ENCODE measurements around the gene CHRNA4. TPM values are rescaled to one million over a fixed set of nuclear protein-coding genes. Genes with fewer than 3 reads are reported as not detected.

Gene CHRNA4
- polyA plus RNA-seq, 1 donor (not counting 4 experiments of a cell fraction or from before 2014, with no cell fraction given): not detected

- Histone ChIP-seq H3K27ac (ENCODE audit: control insufficient read depth, insufficient read depth, low read length) (no peak overlapping the region), H3K36me3 (ENCODE audit: control insufficient read depth in 2 of 2, extremely low read depth in 1 of 2, insufficient read depth in 2 of 2, low read length in 2 of 2) (no peaks in the 10 kb centered on the region), H3K79me2 (ENCODE audit: control insufficient read depth, insufficient read depth, low read length) (no peaks in the 10 kb centered on the region), H3K4me2 (ENCODE audit: control insufficient read depth, extremely low read depth, insufficient read depth, low read depth, low read length) (no peak overlapping the region), H3K4me1 (ENCODE audit: control insufficient read depth, extremely low read depth, insufficient read depth, low read length) (no peaks in the 10 kb centered on the region), H3K9ac (ENCODE audit: control insufficient read depth, extremely low read depth, insufficient read depth, low read length) (no peak overlapping the region), H4K20me1 (ENCODE audit: control insufficient read depth, extremely low read depth, insufficient read depth, low read length) (no peaks in the 10 kb centered on the region), H3K27me3 (ENCODE audit: control insufficient read depth, extremely low read depth, insufficient read depth, low read length) (peaks cover 4% of the 10 kb centered on the region), H2AFZ (ENCODE audit: control insufficient read depth, low read length) (no peak overlapping the region), H3K9me3 (ENCODE audit: control insufficient read depth, low read depth, low read length) (no peaks in the 10 kb centered on the region), H3K4me3 (ENCODE audit: control insufficient read depth in 2 of 3, extremely low read depth in 1 of 3, insufficient read depth in 2 of 3, low read depth in 1 of 3, low read length in 3 of 3) (no peak overlapping the region), H3K9me1 (ENCODE audit: control insufficient read depth, extremely low read depth, insufficient read depth, low read length) (no peaks in the 10 kb centered on the region)
- dilution Hi-C loops (cut with MboI; ENCODE audit: extremely low pct_ligation_motif_present, low sequenced_read_pairs): no loop called here
- no peak for TF ChIP-seq EZH2 (IDR thresholded peaks at IDR 0.05; ENCODE audit: low read length)
- FAIRE-seq (no peak), DNase-seq (ENCODE audit: low read depth, low spot score) (no peak)
These were observed 35.2 kb upstream of the CHRNA4 start for GRCh38 chr20:63396300-63396699.

GRCh38 chr20:63395723-63396122 lies 34.6 kb upstream of the CHRNA4 start:
- DNase-seq (ENCODE audit: low read depth, low spot score) (no peak), FAIRE-seq (no peak)
- Histone ChIP-seq H3K4me3 (ENCODE audit: control insufficient read depth in 2 of 3, extremely low read depth in 1 of 3, insufficient read depth in 2 of 3, low read depth in 1 of 3, low read length in 3 of 3) (no peak overlapping the region), H3K36me3 (ENCODE audit: control insufficient read depth in 2 of 2, extremely low read depth in 1 of 2, insufficient read depth in 2 of 2, low read length in 2 of 2) (no peaks in the 10 kb centered on the region), H3K9ac (ENCODE audit: control insufficient read depth, extremely low read depth, insufficient read depth, low read length) (no peak overlapping the region), H2AFZ (ENCODE audit: control insufficient read depth, low read length) (no peak overlapping the region), H3K27me3 (ENCODE audit: control insufficient read depth, extremely low read depth, insufficient read depth, low read length) (peaks cover 4% of the 10 kb centered on the region), H4K20me1 (ENCODE audit: control insufficient read depth, extremely low read depth, insufficient read depth, low read length) (no peaks in the 10 kb centered on the region), H3K9me3 (ENCODE audit: control insufficient read depth, low read depth, low read length) (no peaks in the 10 kb centered on the region), H3K79me2 (ENCODE audit: control insufficient read depth, insufficient read depth, low read length) (no peaks in the 10 kb centered on the region), H3K27ac (ENCODE audit: control insufficient read depth, insufficient read depth, low read length) (no peak overlapping the region), H3K9me1 (ENCODE audit: control insufficient read depth, extremely low read depth, insufficient read depth, low read length) (no peaks in the 10 kb centered on the region), H3K4me1 (ENCODE audit: control insufficient read depth, extremely low read depth, insufficient read depth, low read length) (no peaks in the 10 kb centered on the region), H3K4me2 (ENCODE audit: control insufficient read depth, extremely low read depth, insufficient read depth, low read depth, low read length) (no peak overlapping the region)
- dilution Hi-C loops (cut with MboI; ENCODE audit: extremely low pct_ligation_motif_present, low sequenced_read_pairs): no loop called here
- TF ChIP-seq, protein P1, sequence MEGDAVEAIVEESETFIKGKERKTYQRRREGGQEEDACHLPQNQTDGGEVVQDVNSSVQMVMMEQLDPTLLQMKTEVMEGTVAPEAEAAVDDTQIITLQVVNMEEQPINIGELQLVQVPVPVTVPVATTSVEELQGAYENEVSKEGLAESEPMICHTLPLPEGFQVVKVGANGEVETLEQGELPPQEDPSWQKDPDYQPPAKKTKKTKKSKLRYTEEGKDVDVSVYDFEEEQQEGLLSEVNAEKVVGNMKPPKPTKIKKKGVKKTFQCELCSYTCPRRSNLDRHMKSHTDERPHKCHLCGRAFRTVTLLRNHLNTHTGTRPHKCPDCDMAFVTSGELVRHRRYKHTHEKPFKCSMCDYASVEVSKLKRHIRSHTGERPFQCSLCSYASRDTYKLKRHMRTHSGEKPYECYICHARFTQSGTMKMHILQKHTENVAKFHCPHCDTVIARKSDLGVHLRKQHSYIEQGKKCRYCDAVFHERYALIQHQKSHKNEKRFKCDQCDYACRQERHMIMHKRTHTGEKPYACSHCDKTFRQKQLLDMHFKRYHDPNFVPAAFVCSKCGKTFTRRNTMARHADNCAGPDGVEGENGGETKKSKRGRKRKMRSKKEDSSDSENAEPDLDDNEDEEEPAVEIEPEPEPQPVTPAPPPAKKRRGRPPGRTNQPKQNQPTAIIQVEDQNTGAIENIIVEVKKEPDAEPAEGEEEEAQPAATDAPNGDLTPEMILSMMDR (optimal IDR thresholded peaks at IDR 0.05 in 1 of 3, IDR thresholded peaks at IDR 0.05 in 1 of 3, conservative IDR thresholded peaks at IDR 0.05 in 1 of 3; ENCODE audit: extremely low read depth in 1 of 3, insufficient read depth in 2 of 3, low read length in 3 of 3): no peak
- TF ChIP-seq EZH2 (IDR thresholded peaks at IDR 0.05; ENCODE audit: low read length): no peak

GRCh38 chr20:63394920-63395455 lies 33.8 kb upstream of the CHRNA4 start:
- TF ChIP-seq, protein P1 (optimal IDR thresholded peaks at IDR 0.05 in 1 of 3, IDR thresholded peaks at IDR 0.05 in 1 of 3, conservative IDR thresholded peaks at IDR 0.05 in 1 of 3; ENCODE audit: extremely low read depth in 1 of 3, insufficient read depth in 2 of 3, low read length in 3 of 3): no peak
- no peak for TF ChIP-seq EZH2 (IDR thresholded peaks at IDR 0.05; ENCODE audit: low read length)
- H3K36me3 ChIP-seq (ENCODE audit: control insufficient read depth in 2 of 2, extremely low read depth in 1 of 2, insufficient read depth in 2 of 2, low read length in 2 of 2): no peaks in the 10 kb centered on the region
- H3K4me2 ChIP-seq (ENCODE audit: control insufficient read depth, extremely low read depth, insufficient read depth, low read depth, low read length): no peak overlapping the region
- no peak overlapping the region for H3K4me3 ChIP-seq (ENCODE audit: control insufficient read depth in 2 of 3, extremely low read depth in 1 of 3, insufficient read depth in 2 of 3, low read depth in 1 of 3, low read length in 3 of 3)
- H3K9me1 ChIP-seq (ENCODE audit: control insufficient read depth, extremely low read depth, insufficient read depth, low read length): no peaks in the 10 kb centered on the region
- no peaks in the 10 kb centered on the region for H3K9me3 ChIP-seq (ENCODE audit: control insufficient read depth, low read depth, low read length)
- no peaks in the 10 kb centered on the region for H4K20me1 ChIP-seq (ENCODE audit: control insufficient read depth, extremely low read depth, insufficient read depth, low read length)
- H3K27ac ChIP-seq (ENCODE audit: control insufficient read depth, insufficient read depth, low read length): no peak overlapping the region
- no peaks in the 10 kb centered on the region for H3K4me1 ChIP-seq (ENCODE audit: control insufficient read depth, extremely low read depth, insufficient read depth, low read length)
- FAIRE-seq (no peak), DNase-seq (ENCODE audit: low read depth, low spot score) (no peak)
- dilution Hi-C loops (cut with MboI; ENCODE audit: extremely low pct_ligation_motif_present, low sequenced_read_pairs): no loop called here
- H3K79me2 ChIP-seq (ENCODE audit: control insufficient read depth, insufficient read depth, low read length): no peaks in the 10 kb centered on the region
- no peak overlapping the region for H2AFZ ChIP-seq (ENCODE audit: control insufficient read depth, low read length)
- peaks cover 4% of the 10 kb centered on the region for H3K27me3 ChIP-seq (ENCODE audit: control insufficient read depth, extremely low read depth, insufficient read depth, low read length)
- no peak overlapping the region for H3K9ac ChIP-seq (ENCODE audit: control insufficient read depth, extremely low read depth, insufficient read depth, low read length)
